Adipocyte (in vitro differentiated cells): ENCODE measurements around the gene SUSD3.

Source experiments
- DNase-seq: peaks from one replicate; pipeline ENCODE4 v3.0.0-alpha.2; 2015; ENCODE audit warnings: low read depth
- H3K27me3 ChIP-seq: replicated peaks from 2 replicates; pipeline ENCODE4 v1.7.0; 2013; ENCODE audit warnings: mild to moderate bottlenecking, low read length, moderate library complexity; ENCODE audit not compliant: control insufficient read depth, insufficient read depth
- H3K36me3 ChIP-seq: 2 replicates; pipeline ENCODE4 v1.7.0; 2013; ENCODE audit warnings: low read length, mild to moderate bottlenecking, moderate library complexity; ENCODE audit not compliant: control insufficient read depth, insufficient read depth, severe bottlenecking
- H3K4me1 ChIP-seq: 2 replicates; pipeline ENCODE4 v1.7.0; 2013; ENCODE audit warnings: mild to moderate bottlenecking, low read length, moderate library complexity; ENCODE audit not compliant: control insufficient read depth, insufficient read depth
- H3K4me3 ChIP-seq: 2 replicates; pipeline ENCODE4 v1.7.0; 2013; ENCODE audit warnings: mild to moderate bottlenecking, low read length, moderate library complexity
- H3K9ac ChIP-seq: 2 replicates; pipeline ENCODE4 v1.7.0; 2013; ENCODE audit warnings: mild to moderate bottlenecking, low read length, moderate library complexity
- H3K9me3 ChIP-seq: 2 replicates; pipeline ENCODE4 v1.7.0; 2013; ENCODE audit warnings: mild to moderate bottlenecking, low read length, moderate library complexity; ENCODE audit not compliant: control insufficient read depth

Gene SUSD3

DNA sequence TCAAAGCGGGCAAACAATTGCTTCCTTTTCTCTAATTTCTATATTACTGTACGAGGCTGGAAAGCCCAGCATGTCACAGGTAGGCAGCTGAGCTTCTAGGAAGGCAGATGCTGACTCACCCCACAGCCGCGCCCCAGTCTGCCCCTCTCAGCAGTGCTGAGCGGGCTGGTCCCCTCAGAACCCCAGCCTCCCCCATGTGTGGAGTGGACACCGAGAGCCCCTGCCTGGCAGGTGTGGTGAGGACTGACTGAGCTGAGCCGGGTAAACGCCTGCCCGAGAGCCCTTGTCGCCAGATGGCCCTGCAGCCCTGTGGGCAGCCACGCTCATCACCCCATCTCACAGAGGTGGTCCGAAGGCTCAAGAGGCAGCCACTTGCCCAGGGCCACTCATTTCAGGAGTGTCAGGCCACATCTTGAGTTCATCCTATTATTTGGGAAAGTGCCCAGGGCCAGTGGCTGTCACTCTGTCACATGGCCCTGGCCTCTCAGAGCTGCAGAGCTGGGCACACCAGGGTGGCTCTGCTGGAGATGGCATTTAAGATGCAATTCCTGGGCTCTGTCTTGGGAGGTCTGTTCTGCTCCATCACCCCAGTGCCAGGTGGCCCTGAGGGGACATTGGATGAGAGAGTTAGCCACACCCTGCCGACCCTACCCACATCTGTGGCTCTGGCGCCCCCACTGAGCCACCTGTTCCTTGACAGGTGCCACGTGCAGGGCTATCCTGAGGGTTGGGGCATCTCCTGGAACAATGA, 50.0 kb downstream of the SUSD3 start:
- H3K4me3 ChIP-seq: no peak overlapping the region
- no peak for DNase-seq
- H3K9ac ChIP-seq: no peak overlapping the region
- H3K27me3 ChIP-seq: no peaks in the 10 kb centered on the region
- H3K4me1 ChIP-seq: peaks cover 7% of the 10 kb centered on the region
- H3K36me3 ChIP-seq: peaks cover 16% of the 10 kb centered on the region
- H3K9me3 ChIP-seq: no peaks in the 10 kb centered on the region

- Histone ChIP-seq H3K9me3 (no peaks in the 10 kb centered on the region), H3K27me3 (no peaks in the 10 kb centered on the region), H3K36me3 (peaks cover 23% of the 10 kb centered on the region), H3K4me1 (peaks cover 7% of the 10 kb centered on the region), H3K9ac (no peak overlapping the region), H3K4me3 (no peak overlapping the region)
- no peak for DNase-seq
These were observed 51.9 kb downstream of the SUSD3 start for GRCh38 chr9:93110311-93110855.

DNA sequence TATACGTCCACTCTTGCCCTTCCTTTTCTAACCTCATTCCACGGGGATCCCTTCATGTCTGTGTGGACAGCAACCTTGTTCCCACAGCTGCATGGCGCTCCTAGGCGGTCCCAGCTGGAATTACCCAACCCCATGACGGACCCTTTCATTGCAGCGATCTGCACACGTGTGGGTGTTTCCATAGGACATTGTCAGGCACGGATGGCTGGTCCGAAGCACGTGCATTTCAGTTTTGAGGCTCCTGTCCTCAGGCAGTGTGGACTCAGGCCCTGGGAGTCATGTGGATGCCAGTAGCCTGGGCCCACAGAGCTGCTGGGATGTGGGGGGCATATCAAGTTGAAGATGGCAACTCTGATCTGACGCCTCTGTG, 52.5 kb downstream of the SUSD3 start:
- H3K4me1 ChIP-seq: peaks cover 7% of the 10 kb centered on the region
- no peaks in the 10 kb centered on the region for H3K27me3 ChIP-seq
- no peak overlapping the region for H3K4me3 ChIP-seq
- H3K36me3 ChIP-seq: peaks cover 23% of the 10 kb centered on the region
- no peak overlapping the region for H3K9ac ChIP-seq
- no peaks in the 10 kb centered on the region for H3K9me3 ChIP-seq
- no peak for DNase-seq

GRCh38 chr9:93111371-93112115, 53.0 kb downstream of the SUSD3 start:
- peaks cover 23% of the 10 kb centered on the region for H3K36me3 ChIP-seq
- H3K4me3 ChIP-seq: no peak overlapping the region
- no peaks in the 10 kb centered on the region for H3K27me3 ChIP-seq
- no peak overlapping the region for H3K9ac ChIP-seq
- no peaks in the 10 kb centered on the region for H3K9me3 ChIP-seq
- H3K4me1 ChIP-seq: peaks cover 12% of the 10 kb centered on the region
- DNase-seq: no peak

GRCh38 chr9:93112116-93112863, 53.8 kb downstream of the SUSD3 start:
- no peak for DNase-seq
- Histone ChIP-seq H3K9ac (no peak overlapping the region), H3K4me1 (peaks cover 13% of the 10 kb centered on the region), H3K4me3 (no peak overlapping the region), H3K36me3 (peaks cover 23% of the 10 kb centered on the region), H3K27me3 (no peaks in the 10 kb centered on the region), H3K9me3 (no peaks in the 10 kb centered on the region)

GRCh38 chr9:93112864-93113389, 54.4 kb downstream of the SUSD3 start:
- H3K9ac ChIP-seq: no peak overlapping the region
- peaks cover 21% of the 10 kb centered on the region for H3K36me3 ChIP-seq
- H3K27me3 ChIP-seq: no peaks in the 10 kb centered on the region
- no peaks in the 10 kb centered on the region for H3K9me3 ChIP-seq
- H3K4me3 ChIP-seq: no peak overlapping the region
- no peak for DNase-seq
- H3K4me1 ChIP-seq: peaks cover 13% of the 10 kb centered on the region

DNA sequence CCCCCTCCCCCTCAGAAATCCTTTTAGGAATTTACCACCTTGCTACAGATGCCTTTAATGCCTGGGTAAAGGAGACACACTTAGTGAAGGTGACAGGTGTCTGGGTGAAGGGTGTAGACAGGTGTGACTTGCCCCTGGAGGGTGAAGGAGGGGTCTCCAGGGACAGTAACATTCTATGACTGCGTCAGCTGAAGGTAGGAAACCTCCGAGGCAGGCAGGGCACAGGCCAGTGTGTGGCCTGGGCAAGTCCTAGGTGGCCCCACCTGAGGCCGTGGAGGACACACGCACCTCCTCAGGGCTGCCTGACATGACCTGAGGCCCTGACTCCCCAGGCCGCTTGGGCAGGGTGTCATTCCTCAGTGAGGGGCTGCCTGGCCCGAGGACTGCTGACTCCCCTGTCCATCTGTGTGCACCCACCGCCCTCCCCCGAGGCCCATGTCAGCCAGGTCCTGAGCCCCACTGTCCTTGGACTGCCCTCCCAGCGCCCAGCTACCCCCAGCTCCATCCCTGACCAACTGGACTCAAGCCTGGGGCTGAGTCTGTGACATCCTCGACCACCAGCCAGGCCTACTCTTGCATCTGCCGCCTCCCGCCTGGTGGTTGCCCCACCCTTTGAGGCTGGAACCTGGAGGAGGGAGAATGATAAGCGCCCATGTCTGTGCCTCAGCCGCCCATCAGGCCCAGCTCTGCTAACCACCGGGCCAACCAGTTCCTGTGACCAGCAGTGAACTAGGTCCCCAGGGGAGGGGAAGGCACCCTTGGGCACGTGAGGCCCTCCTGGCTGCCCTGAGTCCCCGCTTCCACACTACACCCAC, 55.9 kb downstream of the SUSD3 start:
- Histone ChIP-seq H3K9ac (no peak overlapping the region), H3K4me3 (no peak overlapping the region), H3K9me3 (no peaks in the 10 kb centered on the region), H3K4me1 (peaks cover 13% of the 10 kb centered on the region), H3K36me3 (peaks cover 12% of the 10 kb centered on the region), H3K27me3 (no peaks in the 10 kb centered on the region)
- no peak for DNase-seq

- no peak for DNase-seq
- Histone ChIP-seq H3K4me1 (peaks cover 14% of the 10 kb centered on the region), H3K9me3 (no peaks in the 10 kb centered on the region), H3K9ac (no peak overlapping the region), H3K27me3 (no peaks in the 10 kb centered on the region), H3K36me3 (peaks cover 12% of the 10 kb centered on the region), H3K4me3 (no peak overlapping the region)
These were observed 56.5 kb downstream of the SUSD3 start for GRCh38 chr9:93114984-93115335.

GRCh38 chr9:93115486-93116071, 57.1 kb downstream of the SUSD3 start:
- Histone ChIP-seq H3K36me3 (peaks cover 12% of the 10 kb centered on the region), H3K27me3 (no peaks in the 10 kb centered on the region), H3K4me1 (peaks cover 20% of the 10 kb centered on the region), H3K9me3 (no peaks in the 10 kb centered on the region), H3K4me3 (no peak overlapping the region), H3K9ac (no peak overlapping the region)
- DNase-seq: no peak
